HG02943 (cell line): ENCODE results near the gene GULP1.
"Not testable (repeated sequence)": the region's sequence is repeated elsewhere in the genome, so short reads cannot be mapped to it uniquely, and the experiment has no call there.

Experiments used
- ATAC-seq: cut with Tn5 transposase; IDR thresholded peaks from one replicate; pipeline ENCODE4 v1.9.1; 2021; ENCODE audit warnings: mild to moderate bottlenecking, low read depth, moderate library complexity; ENCODE audit not compliant: unreplicated experiment

The GULP1 gene

DNA sequence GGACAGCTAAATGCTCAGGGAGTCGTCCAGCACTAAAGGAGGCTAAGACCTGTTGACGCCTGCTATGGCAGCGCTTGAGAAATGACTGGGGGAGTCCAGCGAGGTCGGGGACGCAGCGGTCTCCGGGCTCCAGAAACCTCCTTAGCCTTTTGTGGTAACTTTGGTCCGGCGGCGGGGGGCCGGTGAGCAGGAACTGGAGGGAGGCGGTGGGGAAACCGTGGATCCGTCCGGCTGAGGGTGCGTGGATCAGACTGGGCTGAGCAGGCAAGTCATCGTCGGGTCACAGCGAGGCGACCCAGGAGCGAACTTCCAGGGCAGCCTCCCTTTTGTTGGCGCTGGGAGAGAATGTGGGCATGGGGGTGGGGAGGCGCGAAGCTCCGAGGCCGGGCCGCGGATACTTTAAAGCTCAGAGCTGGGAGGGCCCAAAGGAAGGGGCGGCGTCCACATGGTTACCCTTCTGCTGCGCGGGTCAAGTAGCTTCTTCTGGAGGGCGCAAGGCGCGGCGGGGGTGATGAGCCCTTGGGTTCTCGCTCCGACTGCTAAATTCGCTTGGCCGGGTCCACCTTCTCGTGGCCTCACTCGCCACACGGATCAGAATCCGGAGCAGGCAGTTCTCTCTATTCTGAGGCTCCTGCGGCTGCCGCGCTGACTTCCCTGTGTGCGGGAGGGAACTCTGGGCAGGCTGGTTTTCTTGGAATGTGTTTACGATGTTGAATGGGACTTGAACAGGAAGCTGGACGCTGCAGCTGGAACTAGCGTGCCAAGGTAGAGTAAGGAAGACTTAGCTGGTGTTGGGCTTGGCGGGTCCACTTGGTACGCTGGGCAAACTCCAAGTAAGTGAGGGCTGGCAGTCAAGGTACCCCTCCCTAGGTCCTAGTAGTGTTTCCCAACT is 920 bp downstream of the GULP1 start:
- ATAC-seq: no peak

DNA sequence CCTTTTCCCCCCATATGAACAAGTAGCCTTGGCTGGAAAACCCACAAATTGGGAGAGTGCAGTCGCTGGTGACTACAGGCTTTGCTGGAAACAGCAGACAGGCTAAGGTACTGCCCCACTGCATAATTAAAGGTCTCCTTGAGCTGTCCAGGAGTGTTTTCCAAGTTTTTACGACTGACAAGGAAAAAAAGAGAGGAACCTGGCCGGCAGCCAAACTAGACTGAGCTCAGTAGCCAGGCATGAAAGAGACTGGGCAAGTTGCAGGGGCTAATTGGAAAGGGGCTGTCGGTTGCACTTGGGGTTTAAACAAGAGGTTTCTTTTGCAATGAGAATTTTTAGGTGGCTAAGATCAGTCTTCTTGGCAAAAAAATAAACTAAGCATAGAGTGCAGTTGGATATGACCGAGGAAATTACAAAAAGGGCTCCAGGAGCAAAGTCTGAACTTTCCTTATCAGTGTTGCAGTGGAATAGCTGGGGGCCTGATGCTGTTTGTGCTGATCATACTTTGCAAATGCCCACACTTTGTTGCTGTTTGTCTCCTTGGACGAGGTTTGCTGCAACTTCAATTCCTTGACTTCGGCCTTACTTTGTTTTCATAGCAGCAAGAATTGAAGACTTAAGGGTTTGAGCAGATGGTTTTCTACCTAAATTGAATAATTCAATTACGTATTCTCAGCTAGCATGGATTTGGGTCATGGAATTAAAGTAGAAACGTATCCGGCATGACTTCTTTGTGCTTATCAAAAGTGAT is 2.1 kb downstream of the GULP1 start:
- no peak for ATAC-seq

DNA sequence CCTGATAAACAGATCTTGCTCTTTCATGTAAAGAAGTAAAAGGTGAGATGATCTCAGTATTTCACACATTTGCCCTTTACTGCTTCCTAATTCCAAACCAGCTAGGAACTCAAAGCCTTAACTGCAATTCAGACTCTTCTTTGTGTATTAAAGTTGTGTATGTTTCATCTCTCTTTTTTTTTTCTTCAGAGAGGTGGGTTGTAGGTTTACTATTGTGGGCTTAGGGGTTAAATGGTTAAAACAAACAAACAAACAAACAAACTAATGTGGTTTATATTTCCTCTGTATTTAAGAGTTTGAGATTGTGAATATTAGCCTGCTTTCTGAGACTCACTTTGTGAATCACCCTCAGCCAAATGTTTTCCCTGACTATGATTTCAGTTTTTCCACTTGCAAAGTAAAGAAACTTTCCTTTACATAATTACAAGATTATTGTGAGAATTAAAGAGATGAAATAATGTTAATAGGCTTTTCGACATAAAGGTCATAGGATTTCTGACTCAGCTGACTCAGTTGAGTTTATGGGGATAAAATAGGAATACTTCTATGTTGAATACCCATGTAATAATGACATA is 2.8 kb downstream of the GULP1 start:
- ATAC-seq: no peak

GRCh38 chr2:188295067-188295685 is 3.5 kb downstream of the GULP1 start:
- no peak for ATAC-seq

- ATAC-seq: no peak
These were observed 6.3 kb downstream of the GULP1 start for GRCh38 chr2:188297978-188298377.

DNA sequence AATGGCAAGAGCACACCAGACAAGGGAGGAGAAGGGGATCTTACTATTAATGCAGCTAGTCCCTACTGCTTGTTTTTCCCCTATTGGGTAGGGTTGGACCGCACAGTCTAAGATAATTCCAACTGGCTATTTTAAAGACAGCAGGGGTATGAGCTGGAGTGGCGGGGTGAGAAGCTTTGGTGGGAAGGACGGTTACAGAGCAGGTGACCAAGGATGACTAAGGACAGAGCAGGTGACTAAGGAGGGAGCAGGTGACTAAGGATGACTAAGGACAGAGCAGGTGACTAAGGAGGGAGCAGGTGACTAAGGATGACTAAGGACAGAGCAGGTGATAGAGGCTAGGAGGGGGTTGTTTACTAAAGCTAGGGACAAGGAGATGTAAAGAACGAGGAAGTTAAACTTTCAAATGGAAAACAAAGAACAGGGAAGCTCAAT is 7.3 kb downstream of the GULP1 start:
- not testable (repeated sequence) for ATAC-seq

DNA sequence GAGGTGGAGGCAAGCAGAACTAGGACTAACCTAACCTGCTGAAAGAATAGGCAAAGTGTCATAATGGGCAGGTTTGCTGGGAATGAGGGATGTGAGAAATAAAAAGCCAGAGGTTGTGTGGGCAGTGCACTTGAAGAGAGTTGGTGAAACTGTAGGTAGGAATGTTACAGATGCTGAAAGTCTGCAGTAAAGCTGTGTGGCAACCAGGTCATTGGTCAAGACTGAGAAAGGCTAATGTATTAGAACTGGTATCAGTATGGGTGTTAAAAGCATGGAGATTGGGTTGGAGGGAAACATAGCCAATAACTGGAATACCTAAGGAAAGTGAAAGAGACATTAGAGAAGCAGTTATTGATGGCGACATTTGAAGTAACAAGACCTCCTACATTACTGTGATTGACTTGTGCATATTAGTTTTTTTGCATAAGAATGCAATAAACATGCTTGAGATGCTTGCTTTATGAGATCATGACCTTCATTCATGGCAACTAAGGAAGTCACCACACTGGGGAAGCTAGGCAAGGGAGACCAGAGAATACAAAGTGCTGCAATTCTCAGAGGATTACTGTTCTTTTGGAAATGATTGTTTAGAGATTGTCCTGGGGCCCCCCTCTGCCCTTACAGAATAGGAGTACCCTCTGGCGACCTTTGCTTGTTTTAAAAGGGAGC is 11.8 kb downstream of the GULP1 start:
- ATAC-seq: no peak

DNA sequence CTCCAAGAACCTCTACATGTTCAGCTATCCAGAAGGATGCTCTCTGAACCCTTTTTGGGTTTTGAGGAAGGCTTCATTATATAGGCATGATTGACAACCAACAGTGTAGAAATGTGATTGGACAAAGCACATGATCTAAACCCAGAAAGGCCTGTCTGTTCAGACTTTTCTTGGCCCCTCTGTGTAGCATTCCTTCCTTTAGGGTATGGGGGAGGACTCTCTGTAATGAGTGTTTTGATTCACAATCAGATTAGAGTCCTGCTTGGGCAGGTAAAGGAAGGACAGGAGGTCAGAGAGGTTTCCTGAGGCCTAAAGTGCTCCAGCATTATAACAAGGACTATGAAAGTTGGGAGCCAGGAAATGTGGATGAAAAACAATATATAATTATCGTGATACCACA is 13.6 kb downstream of the GULP1 start:
- ATAC-seq: no peak

GRCh38 chr2:188306271-188306670 is 14.6 kb downstream of the GULP1 start:
- no peak for ATAC-seq

DNA sequence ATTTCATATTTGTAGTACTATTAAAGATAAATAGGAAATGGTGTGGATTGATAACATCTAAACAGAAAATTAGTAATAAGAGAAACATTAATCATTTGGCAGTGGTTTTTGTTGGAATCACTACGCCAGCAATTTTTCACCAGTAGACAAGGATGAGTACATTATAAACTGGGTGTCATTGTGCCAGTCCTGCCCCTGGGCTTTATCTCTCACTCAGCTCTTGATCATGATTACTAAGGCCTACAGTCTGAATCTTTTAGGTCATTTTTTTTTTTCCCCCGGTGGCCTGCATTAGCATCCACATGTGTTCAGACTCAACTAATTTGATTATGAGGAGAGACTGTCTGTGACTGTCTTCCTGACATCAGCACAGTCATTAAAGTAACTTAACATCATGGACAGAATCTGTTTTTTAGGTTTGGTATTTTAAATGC is 16.2 kb downstream of the GULP1 start:
- ATAC-seq: no peak

GRCh38 chr2:188308483-188308882 is 16.8 kb downstream of the GULP1 start:
- no peak for ATAC-seq

DNA sequence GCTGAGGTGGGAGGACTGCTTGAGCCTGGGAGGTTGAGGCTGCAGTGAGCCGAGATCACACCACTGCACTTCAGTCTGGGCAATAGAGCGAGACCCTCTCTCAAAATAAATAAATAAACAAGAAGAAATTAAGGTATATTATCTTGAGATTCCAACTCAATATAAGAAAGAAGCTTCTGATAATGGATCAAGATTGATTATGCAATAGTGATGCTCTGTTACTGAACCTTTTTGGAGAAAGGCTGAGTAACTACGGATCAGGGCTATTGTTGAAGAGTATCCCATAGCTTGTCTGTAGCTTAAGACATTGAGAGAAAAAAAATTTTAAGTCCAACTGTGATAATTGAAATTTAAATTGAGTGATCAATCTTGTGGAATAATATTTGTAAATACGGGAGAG is 17.7 kb downstream of the GULP1 start:
- no peak for ATAC-seq

DNA sequence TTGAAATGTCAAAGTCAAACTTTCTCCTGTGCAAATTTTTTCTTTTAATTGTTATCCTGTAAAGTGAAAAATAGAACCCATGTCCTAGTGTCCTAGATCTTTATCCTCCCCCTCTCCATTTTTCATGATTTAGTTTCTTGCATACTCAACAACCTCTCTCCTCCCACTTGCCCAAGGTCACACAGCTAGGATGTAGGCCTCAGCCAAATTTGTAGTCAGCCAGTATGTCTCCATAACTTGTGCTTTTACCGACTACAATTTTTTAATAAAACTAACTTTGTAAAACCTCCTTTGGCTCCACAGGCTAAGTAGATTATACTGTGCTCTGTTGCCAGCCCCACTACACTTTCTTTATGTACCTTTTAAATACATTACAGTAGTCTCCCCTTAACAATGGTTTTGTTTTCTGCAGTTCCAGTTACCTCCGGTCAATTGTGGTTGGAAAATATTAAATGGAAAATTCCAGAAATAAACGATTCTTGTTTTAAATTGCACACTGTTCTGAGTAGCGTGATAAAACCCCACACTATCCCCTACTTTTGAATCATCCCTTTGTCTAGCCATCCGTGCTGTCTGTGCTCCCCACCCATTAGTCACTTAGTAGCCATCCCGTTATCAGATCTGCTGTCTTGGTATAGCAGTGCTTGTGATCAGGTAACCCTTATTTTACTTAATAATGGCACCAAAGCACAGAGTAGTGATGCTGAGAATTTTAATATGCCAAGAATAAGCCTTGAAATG is 22.8 kb downstream of the GULP1 start:
- ATAC-seq: no peak

- no peak for ATAC-seq
These were observed 24.1 kb downstream of the GULP1 start for GRCh38 chr2:188315750-188316149.

GRCh38 chr2:188316342-188316741 is 24.7 kb downstream of the GULP1 start:
- no peak for ATAC-seq

- ATAC-seq: no peak
These were observed 25.2 kb downstream of the GULP1 start for GRCh38 chr2:188316791-188317423.

GRCh38 chr2:188318161-188318749 is 26.6 kb downstream of the GULP1 start:
- ATAC-seq: no peak

- no peak for ATAC-seq
These were observed 28.2 kb downstream of the GULP1 start for GRCh38 chr2:188319838-188320237.

DNA sequence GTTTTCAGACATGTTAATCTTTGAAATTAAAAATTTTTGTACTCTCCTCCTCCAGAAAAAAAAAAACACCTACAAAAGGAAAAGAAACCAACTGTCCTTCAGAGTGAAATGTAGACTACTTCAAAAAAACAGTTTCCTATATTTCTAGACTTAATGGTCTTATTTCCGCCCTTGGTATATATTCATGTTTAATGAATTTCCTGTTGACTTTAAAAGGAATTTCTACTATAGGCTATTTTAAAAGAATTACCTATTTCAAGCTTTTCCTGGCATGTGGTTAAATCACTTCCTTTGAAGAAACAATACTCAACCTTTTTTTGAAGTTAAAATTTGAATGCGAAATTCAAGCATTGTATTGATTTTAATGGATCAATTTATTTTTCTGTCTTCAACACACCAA is 29.2 kb downstream of the GULP1 start:
- no peak for ATAC-seq
